Measurements from ENCODE around the gene ELOA.

DNA sequence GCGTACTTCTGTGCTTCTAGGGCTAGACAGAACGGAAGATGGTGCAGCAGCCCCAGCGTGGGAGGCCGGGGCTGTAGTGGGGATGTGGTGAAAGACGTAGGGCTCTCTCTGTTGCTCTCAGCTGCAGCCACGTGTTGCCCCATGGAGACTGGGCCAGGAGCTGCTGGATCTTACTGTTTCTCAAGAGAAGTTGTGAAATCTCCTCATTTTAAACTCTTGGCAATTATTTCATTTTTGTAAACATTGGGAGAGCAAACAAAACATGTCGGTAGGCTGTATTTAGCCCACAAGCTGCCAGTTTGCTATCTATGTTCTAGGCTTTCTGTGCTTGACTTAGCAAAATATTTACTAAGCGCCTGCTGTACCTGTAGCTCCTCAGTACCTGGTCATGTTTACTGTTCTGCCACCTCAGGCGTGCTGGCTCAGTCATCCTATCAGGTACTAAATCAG is 15.9 kb upstream of the ELOA start:
- TF ChIP-seq, protein P1, sequence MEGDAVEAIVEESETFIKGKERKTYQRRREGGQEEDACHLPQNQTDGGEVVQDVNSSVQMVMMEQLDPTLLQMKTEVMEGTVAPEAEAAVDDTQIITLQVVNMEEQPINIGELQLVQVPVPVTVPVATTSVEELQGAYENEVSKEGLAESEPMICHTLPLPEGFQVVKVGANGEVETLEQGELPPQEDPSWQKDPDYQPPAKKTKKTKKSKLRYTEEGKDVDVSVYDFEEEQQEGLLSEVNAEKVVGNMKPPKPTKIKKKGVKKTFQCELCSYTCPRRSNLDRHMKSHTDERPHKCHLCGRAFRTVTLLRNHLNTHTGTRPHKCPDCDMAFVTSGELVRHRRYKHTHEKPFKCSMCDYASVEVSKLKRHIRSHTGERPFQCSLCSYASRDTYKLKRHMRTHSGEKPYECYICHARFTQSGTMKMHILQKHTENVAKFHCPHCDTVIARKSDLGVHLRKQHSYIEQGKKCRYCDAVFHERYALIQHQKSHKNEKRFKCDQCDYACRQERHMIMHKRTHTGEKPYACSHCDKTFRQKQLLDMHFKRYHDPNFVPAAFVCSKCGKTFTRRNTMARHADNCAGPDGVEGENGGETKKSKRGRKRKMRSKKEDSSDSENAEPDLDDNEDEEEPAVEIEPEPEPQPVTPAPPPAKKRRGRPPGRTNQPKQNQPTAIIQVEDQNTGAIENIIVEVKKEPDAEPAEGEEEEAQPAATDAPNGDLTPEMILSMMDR (IDR thresholded peaks at IDR 0.05), result no peak
- no peak for TF ChIP-seq ZFX (IDR thresholded peaks at IDR 0.05; ENCODE audit: borderline replicate concordance)
